Stimulated activated CD4-positive, alpha-beta T cell treated with anti-CD3 and anti-CD28 coated beads, Interleukin-15, amount 100 ng/mL, for 1 hour (primary cell): ENCODE data around the gene IKBKE.

Experiments
- DNase-seq, 2 donors: peaks; one replicate each; pipeline ENCODE4 v3.0.0-alpha.2; 2020; ENCODE audit warnings: low read depth in 1 of 2, low spot score in 1 of 2

Gene IKBKE

GRCh38 chr1:206469933-206470691 is at the start of gene IKBKE:
Gene IKBKE, plus strand, starts transcription at chr1:206470476. Its CDS starts 2,752 bp downstream, at chr1:206473228.
- no peak for DNase-seq

- DNase-seq = no peak
Measured at GRCh38 chr1:206421616-206422340, 48.5 kb upstream of the IKBKE start.

GRCh38 chr1:206422525-206422924 is 47.8 kb upstream of the IKBKE start:
- DNase-seq = no peak

GRCh38 chr1:206427291-206427690 is 43.0 kb upstream of the IKBKE start:
- DNase-seq = no peak

GRCh38 chr1:206429421-206429820 is 40.9 kb upstream of the IKBKE start:
- DNase-seq = no peak

- DNase-seq = no peak
Measured at GRCh38 chr1:206430031-206430983, 40.0 kb upstream of the IKBKE start.

GRCh38 chr1:206435445-206435844 is 34.8 kb upstream of the IKBKE start:
- DNase-seq = no peak

- DNase-seq = no peak
Measured at GRCh38 chr1:206438554-206438953, 31.7 kb upstream of the IKBKE start.

- DNase-seq = no peak
Measured at GRCh38 chr1:206439205-206439604, 31.1 kb upstream of the IKBKE start.

- DNase-seq = no peak
Measured at GRCh38 chr1:206441336-206441967, 28.8 kb upstream of the IKBKE start.

- no peak for DNase-seq
Measured at GRCh38 chr1:206442101-206442500, 28.2 kb upstream of the IKBKE start.

- DNase-seq = no peak
Measured at GRCh38 chr1:206445116-206445515, 25.2 kb upstream of the IKBKE start.

- DNase-seq = no peak
Measured at GRCh38 chr1:206445911-206446356, 24.3 kb upstream of the IKBKE start.

GRCh38 chr1:206446688-206447421 is 23.4 kb upstream of the IKBKE start:
- DNase-seq = no peak

GRCh38 chr1:206447422-206447765 is 22.9 kb upstream of the IKBKE start:
- no peak for DNase-seq

- DNase-seq = no peak
Measured at GRCh38 chr1:206447792-206448191, 22.5 kb upstream of the IKBKE start.

- DNase-seq = no peak
Measured at GRCh38 chr1:206448471-206448870, 21.8 kb upstream of the IKBKE start.

- DNase-seq = no peak
Measured at GRCh38 chr1:206449565-206449964, 20.7 kb upstream of the IKBKE start.

GRCh38 chr1:206450281-206450680 is 20.0 kb upstream of the IKBKE start:
- DNase-seq = no peak

- no peak for DNase-seq
Measured at GRCh38 chr1:206451134-206451686, 19.1 kb upstream of the IKBKE start.
